Activated T-cell treated with anti-CD3 and anti-CD28 coated beads for 24 hours (primary cell): ENCODE measurements around the gene ETNK2.

Source experiments
- DNase-seq: peaks from one replicate; pipeline ENCODE4 v3.0.0-alpha.2; 2020; ENCODE audit warnings: low read depth

ETNK2 gene

DNA sequence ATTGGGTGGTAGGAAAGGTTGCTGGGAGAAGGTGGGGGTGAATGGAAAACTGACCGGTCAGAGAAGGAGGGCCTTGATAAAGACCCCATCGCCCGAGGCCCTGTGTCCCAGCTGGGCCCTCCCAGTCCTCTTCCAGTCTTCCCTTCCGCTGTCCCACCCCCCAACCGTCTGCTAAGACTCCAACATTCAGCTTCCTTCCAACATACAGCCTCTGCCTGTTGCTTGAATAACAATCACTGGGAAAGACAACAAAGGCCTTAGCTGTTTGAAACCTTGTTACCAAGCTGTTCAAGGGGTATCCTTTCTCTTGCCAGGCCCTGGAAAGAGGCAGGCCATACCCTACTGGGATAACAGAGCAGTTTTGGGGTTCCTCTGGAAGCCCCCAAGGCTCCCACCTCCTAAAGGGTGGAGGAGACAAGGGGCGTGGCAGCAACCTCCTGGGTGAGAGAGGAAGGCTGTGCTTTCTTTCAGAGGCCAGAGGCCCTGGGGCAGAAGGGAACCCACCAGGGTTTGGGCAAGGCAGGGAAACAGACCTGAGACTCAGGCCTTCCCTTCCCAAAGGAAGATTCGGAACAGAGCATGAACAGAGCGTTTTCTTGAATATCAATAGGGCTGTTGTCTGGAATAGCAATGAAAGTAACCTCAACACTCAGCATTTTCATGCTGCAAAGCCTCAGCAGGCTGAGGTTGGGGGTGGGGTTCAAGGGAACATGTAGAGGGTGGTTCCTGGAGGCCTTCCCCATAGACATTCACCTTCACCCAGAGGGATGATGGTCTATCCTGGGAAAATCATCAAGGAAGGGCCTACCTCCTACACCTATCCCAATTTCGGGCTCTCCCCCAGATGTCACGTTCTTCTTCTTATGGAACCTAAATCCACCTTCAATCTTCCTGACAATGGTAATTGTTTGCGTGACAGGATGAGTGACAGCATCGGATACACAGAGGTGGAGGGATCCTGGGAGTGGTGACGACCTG is 4.1 kb downstream of the ETNK2 start:
- DNase-seq, result no peak

DNA sequence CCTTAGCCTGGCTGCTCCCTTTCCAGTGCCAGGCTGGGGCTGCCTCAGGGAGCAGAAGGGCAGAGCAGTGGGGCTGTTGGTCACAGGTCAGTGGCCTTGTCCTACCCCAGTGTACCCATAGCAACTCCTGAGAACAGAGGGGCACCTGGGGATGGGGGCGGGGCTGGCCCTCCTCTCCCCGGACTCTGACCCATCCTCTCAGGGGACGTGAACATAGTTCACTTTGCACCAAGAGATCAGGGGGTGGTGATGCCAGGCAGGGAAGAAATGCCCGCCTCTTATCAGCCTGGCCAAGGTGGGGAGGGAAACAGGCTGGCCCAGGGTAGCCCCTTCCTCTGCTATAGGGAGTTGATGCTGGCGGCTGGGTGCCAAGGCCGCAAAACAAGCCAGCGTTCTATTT is 4.9 kb downstream of the ETNK2 start:
- DNase-seq, result no peak

DNA sequence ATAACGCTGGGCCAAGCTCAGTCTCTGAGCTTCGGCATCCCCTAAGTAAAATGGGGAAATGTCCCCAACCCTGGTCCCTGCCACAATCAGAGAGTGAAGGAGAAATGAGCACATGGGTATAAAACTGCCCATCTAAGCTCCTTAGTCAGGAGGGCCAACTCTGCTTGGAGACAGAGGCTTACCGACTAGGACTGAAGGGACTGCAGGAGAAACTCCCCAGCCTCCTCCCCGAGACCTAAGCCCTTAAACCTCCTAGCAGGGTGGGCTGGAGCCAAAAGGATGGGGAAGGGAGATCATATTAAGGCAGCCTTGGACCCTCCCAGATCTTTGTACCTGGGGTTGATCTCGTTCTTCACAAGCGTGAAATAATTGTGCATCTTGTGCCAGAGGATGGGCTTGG is 5.5 kb downstream of the ETNK2 start:
- no peak for DNase-seq

DNA sequence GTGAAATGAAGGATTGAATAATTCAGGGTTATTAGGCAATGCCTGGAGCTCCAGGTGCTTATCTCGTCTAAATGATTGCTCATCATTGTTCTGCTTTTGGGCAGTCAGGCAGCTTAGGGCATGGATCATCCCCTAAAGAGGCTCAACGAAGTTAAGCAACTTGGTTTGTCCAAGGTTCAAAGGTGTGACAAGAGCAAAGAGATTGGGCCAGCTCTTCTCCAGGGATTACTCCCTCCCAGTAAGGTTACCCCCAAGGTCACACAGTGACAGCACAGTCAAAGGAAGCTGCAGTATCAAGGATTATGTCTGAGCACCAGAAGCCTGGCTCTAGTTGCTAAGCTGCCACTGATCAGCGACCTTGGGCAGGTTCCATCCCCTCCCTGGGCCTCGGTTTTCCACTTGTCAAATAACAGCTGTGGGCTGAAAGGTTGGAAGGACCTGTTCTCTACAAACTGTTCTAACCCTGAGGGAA is 6.8 kb downstream of the ETNK2 start:
- no peak for DNase-seq

DNA sequence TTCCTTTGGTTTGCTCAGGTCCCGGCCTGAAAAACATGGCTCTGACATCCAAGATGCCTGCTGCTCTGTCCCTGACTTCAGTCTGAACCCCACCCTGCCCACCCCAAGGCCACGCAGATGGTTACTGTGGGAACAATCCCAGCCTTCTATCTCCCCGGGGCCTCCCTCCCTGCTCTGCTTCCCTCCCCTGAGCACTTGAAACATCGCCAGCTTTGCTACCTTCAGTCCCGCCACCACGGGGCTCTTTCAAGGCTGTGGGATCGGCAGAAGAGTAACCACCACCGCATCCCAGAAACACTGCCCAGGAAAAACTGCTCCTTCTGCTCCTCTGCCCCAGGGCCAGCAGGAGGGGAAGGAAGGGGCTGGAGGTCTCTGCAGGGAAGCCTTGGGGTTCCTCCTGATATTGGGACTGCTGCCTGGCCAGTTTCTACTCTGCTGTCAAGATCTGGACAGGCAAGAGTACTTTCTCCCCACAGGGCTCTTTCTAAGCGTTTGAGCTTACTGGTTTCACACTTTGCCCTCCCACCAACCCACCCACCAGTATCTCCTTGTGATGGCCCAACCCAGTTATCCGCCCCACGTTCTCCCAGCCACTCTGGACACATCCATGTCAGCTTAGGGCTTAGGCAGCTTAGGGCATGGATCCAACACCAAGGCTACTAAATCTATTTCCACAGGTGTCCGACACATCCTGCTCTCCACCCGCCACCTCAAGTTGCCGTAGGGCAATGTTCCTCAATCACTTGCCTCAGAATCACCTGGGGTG is 8.4 kb downstream of the ETNK2 start:
- no peak for DNase-seq

DNA sequence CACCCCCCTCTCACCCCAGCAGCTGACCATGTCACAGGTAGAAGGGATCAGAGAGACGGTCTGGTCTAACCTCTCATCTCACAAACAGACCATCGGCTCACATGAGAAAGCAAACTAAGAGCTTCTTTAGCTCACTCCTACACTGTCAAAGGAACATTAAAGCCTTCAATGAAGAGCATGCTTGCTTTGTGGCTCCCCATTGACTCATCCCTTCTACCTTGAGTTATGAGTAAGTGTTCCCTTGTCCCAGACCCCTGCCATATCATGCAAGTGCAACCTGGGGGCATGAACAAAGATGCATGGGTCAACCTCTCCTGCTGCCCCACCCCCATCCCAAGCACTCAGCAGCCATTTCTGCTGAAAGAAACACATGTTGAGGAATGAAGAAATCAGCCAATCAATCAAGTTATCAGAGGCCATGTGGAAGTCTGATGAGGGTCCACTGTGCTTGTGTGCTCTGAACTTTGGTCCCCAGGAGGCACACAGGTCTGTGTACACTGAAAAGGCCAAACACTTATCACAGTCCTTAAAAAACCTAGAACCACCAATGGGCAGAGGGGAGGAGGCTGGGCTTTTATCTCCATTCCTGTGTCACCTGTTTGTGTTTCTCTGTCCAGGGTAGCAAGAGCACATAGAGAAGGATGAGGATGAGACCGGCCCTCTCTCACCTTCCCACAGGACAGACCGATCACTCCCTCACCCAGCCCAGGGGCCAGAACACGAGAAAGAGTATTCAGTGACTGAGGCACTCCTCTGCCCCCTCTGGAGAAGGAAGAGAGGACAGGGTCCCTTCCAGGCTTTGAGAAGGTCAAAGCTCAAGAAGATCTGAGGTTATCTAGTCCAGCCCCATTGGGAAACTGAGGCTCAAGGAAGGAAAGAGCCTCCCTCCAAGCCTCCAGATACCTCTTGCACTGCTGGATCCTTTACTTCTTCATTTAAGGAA is 9.5 kb downstream of the ETNK2 start:
- no peak for DNase-seq

DNA sequence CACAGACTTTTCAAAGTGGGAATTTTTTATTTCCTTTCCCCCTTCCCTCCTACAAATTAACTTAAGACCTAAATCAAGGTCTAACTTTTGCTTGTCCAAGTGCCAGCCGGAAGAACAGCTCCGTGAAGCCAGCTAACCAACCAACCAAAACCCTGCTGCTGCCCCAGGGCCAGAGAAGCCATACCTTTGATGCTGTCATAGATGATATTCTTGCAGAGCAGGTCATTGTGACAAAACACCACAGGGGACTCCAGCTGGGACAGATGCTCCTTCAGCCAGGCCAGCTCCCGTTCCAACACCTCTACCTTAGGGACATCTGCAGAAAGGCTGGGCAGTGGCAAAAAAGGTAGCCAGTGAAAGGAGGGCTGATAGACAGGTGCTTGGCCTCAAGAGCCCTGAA is 10.7 kb downstream of the ETNK2 start:
- DNase-seq, result no peak

DNA sequence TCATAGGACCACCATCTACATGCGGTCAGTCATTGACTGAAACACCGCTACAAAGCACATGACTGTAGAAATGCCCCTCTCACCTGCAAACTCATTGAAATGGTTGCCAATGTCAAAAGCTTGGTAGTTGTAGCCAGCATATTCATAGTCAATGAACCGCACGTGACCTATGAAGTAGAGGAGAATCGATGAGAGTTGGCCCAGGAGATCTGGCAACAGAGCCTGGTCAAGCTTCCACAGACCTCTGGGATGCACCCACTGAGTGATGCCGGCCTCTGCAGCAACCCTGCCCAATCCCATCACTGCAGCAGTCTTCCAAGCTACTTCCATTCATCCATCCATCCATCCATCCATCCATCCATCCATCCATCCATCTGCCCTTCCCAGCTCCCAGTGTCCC is 11.9 kb downstream of the ETNK2 start:
- no peak for DNase-seq

DNA sequence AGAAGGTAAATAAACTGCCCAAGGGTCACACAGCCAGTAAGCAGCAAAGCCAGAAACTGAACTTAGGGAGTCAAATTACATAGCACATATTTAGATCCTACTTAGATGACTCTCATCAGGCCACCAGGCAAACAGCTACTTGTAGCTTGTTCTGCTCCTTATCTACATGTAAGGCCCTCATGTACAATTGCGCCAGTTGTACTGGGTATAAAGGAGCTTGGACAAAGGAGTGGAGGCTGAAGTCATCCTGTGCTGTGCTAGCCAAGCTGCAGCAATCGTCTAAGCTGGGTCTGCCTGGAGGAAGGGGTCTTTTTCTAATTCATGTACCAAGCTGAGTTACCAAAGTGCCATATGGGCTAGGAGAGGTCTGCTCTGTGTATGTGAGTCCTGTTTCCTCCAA is 12.8 kb downstream of the ETNK2 start:
- no peak for DNase-seq

DNA sequence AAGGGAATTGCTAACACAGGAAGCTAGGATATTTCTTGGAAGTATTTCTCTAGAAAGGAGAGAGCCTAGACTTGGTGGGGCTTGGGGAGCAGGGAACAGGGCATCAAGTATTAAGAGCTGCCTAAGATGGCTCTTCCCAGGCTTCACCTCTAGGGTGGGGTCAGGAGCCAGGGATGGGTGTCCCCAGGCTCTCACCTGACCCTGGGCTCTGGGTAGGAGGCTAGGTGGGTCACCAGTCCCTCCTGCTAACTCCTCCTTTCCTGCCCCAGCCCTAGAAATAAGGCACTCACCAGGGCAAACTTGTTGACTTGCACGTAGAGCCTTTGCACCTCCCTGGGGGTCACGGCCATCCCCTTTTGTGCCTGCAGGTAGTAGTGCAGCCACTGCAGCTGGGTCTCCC is 15.0 kb downstream of the ETNK2 start:
- DNase-seq, result no peak

DNA sequence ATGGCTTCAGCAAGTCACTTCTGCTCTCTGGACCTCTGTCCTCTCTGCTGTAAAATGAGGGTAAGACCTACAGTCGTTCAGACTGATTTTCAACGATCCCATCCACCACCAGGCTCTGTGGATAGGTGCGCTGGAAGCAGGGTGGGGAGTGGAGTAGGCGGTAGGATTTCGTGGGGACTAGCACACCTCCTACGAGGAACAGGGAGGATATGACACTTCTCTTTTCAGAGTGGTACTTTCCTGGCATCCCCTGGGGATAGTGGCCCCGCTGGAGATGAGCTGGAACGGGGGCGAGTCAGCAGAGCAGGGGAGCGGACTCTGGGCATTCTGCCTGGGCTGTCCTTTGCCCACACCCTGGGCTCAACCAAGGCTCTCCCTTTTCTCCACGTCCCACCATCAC is 17.7 kb downstream of the ETNK2 start:
- DNase-seq, result no peak

DNA sequence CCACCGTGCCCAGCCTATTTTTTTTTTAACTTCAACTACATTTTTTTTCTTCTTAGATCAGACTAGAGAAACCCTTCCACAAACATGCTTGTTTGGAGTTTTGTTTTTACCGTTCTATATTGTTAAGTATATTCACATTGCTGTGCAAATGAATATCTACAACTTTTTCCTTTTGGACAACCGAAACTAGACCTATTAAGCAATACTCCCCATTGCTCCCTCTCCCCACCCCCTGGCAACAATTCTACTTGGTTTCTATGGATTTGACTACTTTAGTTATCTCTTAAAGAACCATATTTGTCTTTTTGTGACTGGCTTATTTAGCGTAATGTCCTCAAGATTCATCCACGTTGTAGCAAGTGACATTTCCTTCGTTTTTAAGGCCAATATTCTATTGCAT is 19.1 kb downstream of the ETNK2 start:
- DNase-seq, result no peak

DNA sequence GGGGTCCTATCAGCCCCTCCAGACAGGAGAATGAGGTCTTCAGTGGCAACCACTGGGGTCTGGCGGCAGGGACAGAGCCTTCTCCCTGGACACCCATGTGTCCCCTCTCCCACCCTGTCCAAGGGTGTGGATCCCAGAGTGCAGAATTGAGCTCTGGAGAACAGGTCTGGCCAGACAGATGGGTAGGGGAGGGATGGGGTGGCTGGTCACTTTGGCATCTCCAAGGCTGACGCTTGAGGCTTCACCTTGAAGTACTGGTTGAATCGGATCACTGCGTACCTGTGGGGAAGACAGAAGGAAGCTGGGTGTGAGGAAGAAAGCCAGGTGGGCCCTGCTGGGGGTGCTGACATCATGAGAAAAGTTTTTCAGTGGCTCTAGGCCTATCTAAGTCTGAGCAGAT is 19.9 kb downstream of the ETNK2 start:
- no peak for DNase-seq

DNA sequence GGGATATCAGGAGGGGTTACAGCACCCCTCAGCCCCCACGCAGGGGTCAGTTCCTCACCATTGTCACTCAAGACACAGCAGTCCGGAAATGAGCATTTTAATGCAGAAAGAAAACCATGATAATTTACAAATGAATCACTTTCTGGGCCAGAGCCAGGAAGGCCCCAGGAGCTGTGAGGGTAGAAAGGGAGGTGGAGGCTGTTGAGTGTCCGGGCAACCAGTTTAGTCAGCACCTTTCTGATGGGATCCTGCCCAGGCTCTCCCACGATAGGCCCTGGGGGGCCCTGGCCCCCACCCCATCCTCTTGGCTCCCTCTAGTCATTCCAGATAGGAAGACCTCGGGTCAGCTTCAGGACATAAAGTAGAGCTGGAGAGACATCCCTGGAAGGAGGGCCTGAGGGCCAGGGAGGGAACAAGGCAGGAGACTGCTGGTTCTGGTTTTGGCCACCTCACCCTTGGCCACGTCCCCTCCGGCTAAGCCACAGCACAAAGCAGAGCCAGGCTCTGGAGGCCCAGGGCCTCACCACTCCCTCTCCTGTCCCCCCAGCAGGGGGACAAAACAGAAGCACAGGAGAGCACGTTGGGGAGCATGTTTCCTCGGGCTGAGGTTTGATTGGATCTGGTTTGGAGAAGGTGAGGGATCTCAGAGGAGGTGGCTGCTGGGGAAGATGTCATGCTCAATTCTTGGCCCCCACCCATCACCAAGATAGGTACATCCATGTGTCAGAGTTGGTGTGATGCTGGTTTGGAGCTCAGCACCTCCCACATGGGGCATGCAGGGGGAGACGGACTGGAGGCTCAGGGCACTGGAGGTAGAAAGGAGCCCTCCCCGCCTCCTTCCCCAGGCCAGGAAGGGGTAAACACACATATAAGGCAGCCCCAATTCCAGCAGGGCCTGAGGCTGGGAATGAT is 20.6 kb downstream of the ETNK2 start:
- no peak for DNase-seq

DNA sequence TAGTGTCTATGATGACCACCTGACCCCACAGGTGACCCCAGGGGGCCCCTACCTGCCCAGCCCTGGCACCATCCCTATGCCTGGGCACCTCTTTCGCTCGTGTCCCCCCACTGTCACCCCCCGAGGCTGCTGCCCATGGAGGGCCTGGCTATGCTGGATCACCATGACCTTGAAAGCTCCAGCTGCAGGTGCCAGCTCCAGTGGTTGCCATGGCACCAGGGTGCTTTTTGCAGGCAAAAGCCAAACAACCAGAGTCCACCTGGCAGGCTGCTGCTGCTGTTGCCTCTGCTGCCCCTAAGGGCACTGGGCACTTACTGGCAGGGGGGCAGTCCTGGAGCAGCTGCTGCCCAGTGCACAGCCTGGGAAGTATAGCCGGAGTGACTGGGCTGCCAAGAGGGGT is 21.7 kb downstream of the ETNK2 start:
- no peak for DNase-seq

DNA sequence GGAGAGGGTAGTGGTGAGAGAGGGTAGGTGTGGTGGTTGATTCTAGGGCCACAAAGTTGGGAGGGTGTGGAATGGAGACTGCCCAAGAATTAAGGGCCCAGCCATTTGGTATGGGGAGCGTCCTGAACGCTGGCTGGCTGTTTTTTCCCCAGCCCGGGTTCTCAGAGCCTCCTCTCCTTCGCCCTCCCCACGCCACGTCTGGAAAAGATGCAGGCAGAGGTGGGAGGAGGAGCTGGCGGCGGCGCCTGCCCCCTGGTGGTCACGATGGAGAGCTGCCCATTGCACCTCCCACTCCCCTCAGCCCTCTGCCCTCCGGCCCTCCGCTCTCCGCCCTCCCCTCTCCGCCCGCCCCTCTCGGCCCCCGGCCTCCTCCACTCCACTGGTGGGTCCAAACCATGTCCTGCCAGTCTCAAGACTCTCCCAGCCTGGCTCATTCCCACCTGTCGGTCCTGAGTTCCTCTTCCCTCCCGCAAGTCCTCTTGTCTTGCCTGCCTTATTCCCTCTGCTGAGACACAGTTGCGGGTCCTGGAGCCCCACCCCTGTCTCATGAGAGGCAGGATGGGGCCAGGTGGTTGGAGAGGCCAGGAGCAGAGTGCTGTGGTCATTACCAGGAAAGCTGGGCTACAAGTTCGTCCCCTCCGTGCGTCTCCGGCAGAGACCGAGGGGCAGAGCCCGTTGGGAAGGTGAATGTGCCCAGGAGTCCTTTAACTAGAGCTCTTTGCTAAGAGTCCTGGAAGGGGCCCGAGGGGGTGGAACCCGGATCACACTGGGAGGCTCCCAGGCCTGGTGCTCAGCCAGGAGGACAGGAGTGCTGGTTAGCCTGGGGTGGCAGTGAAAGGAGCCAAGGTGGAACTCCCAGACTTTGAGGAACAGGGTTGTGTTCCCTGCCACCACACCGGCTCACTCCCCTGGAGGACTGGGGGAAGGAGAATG is 22.6 kb downstream of the ETNK2 start:
- peak; percentile 33 for DNase-seq

DNA sequence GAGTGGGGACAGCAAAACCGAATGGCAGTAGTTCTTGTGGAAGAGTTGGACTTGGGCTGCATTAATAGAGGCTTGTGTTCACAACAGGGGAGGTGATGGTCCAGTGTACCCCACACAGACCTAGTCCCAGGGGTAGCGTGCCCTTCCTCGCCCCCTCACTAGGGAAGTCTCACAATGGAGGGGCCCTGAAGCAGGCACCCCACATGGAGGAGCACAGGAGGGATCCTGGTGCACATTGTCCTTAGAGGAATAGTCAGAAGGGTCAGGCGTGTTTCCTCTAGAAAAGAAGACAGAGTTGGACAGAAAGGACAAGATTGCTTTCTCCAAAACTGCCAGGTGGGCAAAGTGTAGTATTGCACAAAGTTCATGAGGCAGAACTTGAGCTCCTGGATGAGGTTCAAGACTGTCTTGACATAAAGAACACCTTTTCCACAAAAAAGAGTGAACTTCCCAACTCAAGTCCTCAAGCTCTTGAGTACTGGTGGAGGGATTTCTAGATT is 23.3 kb downstream of the ETNK2 start:
- DNase-seq, result no peak

DNA sequence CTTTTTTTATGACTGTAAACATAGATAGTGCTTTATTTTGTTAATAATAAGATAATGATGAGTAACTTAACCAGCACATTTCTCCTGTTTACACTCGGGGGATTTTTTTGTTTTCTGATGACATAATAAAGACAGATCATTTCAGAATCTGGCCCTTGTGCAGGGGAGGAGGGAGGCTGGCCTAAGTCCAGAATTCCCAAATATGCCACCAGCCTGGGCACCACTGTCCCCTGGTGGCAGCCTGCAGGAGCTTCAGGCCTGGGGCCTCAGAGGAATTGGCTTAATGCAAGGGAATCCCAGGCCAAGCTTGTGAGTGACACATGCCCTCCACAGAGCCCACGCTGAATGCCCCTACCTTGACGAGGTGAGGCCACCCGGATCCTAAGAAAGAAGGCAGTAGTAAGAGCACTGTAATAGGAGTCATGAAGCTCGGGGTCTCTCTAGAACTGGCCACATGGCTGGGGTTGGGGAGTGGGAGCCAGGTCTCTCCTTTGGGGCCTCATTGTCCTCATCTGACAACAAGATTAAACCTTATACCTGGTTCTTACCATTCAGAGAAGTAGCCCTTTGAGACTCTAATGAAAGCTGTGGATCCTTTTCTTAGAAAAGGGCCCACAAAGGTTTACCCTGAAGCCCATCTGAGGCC is 24.1 kb downstream of the ETNK2 start:
- no peak for DNase-seq

DNA sequence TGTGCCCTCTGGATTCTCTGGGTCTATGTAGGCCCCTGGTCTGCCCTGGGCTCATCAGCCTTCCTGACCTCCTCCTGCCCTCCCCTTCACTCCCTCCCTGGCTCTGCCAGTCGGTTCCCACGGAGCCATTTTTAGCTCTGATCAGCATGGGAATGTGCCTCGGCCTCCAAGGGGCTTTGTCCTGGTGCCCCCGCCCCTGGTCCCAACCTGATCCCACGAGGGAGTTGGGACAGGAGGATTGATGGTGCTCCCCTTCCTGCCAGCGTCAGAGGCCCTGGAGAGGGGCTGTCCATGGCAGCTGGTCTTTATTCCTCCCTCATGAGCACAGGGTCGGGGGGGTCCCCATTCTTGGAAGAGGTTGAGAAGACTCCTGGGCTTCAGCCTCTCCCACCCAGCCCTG is 24.9 kb downstream of the ETNK2 start:
- DNase-seq, result no peak
